GM23248 (cell line): Measurements from ENCODE around the gene FAM13C. TPM values are rescaled to one million over a fixed set of nuclear protein-coding genes. Genes with fewer than 3 reads are reported as not detected.

ENCODE experiments used
- DNase-seq: peaks from one replicate; pipeline ENCODE4 v3.0.0-alpha.2; 2015
- H2AFZ ChIP-seq: fragments of 200-600 bp; sonication (generic); 2 replicates; pipeline ENCODE4 v1.6.1; 2016; ENCODE audit warnings: antibody characterized with exemption
- H3F3A ChIP-seq: fragments of 200-600 bp; sonication (generic); 2 replicates; pipeline ENCODE4 v1.6.1; 2016; ENCODE audit warnings: mild to moderate bottlenecking, antibody characterized with exemption, mixed run types; ENCODE audit not compliant: insufficient read depth
- H3K27ac ChIP-seq: fragments of 200-600 bp; sonication (generic); 2 replicates; pipeline ENCODE4 v1.5.1; 2016; ENCODE audit warnings: mild to moderate bottlenecking
- H3K27me3 ChIP-seq: fragments of 200-600 bp; sonication (generic); replicated peaks from 2 replicates; pipeline ENCODE4 v1.6.1; 2016; ENCODE audit warnings: mild to moderate bottlenecking; ENCODE audit not compliant: insufficient read depth
- H3K36me3 ChIP-seq: fragments of 200-600 bp; sonication (generic); 2 replicates; pipeline ENCODE4 v1.6.1; 2016; ENCODE audit warnings: low read depth, mild to moderate bottlenecking
- H3K4me1 ChIP-seq: fragments of 200-600 bp; sonication (generic); 2 replicates; pipeline ENCODE4 v1.6.1; 2016; ENCODE audit warnings: mild to moderate bottlenecking; ENCODE audit not compliant: insufficient read depth
- H3K4me2 ChIP-seq: fragments of 200-600 bp; sonication (generic); one replicate; pipeline ENCODE4 v1.6.1; 2016; ENCODE audit warnings: mild to moderate bottlenecking; ENCODE audit not compliant: unreplicated experiment
- H3K4me3 ChIP-seq: fragments of 200-600 bp; sonication (generic); 2 replicates; pipeline ENCODE4 v1.5.1; 2016; ENCODE audit warnings: mild to moderate bottlenecking
- H3K79me2 ChIP-seq: fragments of 200-600 bp; sonication (generic); 2 replicates; pipeline ENCODE4 v1.6.1; 2016; ENCODE audit warnings: mild to moderate bottlenecking; ENCODE audit not compliant: insufficient read depth
- H3K9ac ChIP-seq: fragments of 200-600 bp; sonication (generic); 2 replicates; pipeline ENCODE4 v1.6.1; 2016; ENCODE audit warnings: mild to moderate bottlenecking
- H3K9me2 ChIP-seq: fragments of 200-600 bp; sonication (generic); 2 replicates; pipeline ENCODE4 v1.6.1; 2016; ENCODE audit warnings: mixed run types, mild to moderate bottlenecking, moderate library complexity; ENCODE audit not compliant: insufficient read depth
- H3K9me3 ChIP-seq: fragments of 200-600 bp; sonication (generic); one replicate; pipeline ENCODE4 v1.6.1; 2017; ENCODE audit warnings: low read depth
- H4K20me1 ChIP-seq: fragments of 200-600 bp; sonication (generic); 2 replicates; pipeline ENCODE4 v1.6.0; 2016; ENCODE audit not compliant: insufficient read depth
- EZH2 ChIP-seq: fragments of 200-600 bp; sonication (generic); IDR thresholded peaks from 2 replicates; pipeline ENCODE4 v1.6.1; 2018; ENCODE audit warnings: antibody characterized with exemption, mild to moderate bottlenecking; ENCODE audit not compliant: insufficient read depth, poor library complexity, severe bottlenecking
- EZH2phosphoT487 ChIP-seq: fragments of 200-600 bp; sonication (generic); IDR thresholded peaks from 2 replicates; pipeline ENCODE4 v1.6.1; 2018; ENCODE audit warnings: antibody characterized with exemption, moderate library complexity, mild to moderate bottlenecking, low read depth; ENCODE audit not compliant: insufficient read depth
- WGBS, 2 experiments: methylation state at CpG; one replicate each; pipeline ENCODE4 v1.1.6; 2015 to 2017; ENCODE audit warnings: low lambda C conversion rate in 2 of 2, low coverage in 1 of 2; ENCODE audit errors: missing lambda C conversion rate in 2 of 2; 5-methylcytosine and 5-hydroxymethylcytosine counted together
- in situ Hi-C: fragments of 300-500 bp; cut with MboI; formaldehyde crosslinking; loops from 2 replicates; pipeline ENCODE4 v1.15.0; 2020
- polyA plus RNA-seq: library from polyadenylated mRNA; unstranded; fragments of >200 nt; fragmentation: Nextera tagmentation; extraction: Ambion mirVana; gene quantifications from 2 replicates; pipeline ENCODE4 v1.2.1, GENCODE V29; 2016
- total RNA-seq: library from RNA; depleted of rRNA; stranded (reverse); fragments of >200 nt; shearing (Covaris generic); gene quantifications from 2 replicates; pipeline ENCODE4 v1.2.3, GENCODE V29; 2014

Gene FAM13C
- total and polyA plus RNA-seq, 2 experiments from 2014 or later: 0.54 to 0.56 TPM

GRCh38 chr10:59283456-59284091 is 78.8 kb downstream of the FAM13C start:
- Histone ChIP-seq H3K4me1 (no peaks in the 10 kb centered on the region), H2AFZ (no peak overlapping the region), H3K4me2 (no peak overlapping the region), H3K27ac (no peak overlapping the region), H4K20me1 (no peaks in the 10 kb centered on the region), H3F3A (no peaks in the 10 kb centered on the region), H3K9ac (no peak overlapping the region), H3K36me3 (no peaks in the 10 kb centered on the region), H3K27me3 (no peaks in the 10 kb centered on the region), H3K79me2 (no peaks in the 10 kb centered on the region), H3K9me3 (no peaks in the 10 kb centered on the region), H3K9me2 (no peaks in the 10 kb centered on the region), H3K4me3 (no peak overlapping the region)
- 48 to 51% methylated on average over 9 of the region's 9 CpGs for WGBS, 2 experiments
- TF ChIP-seq EZH2: no peak
- no peak for TF ChIP-seq EZH2phosphoT487
- in situ Hi-C loops: no loop called here
- no peak for DNase-seq

- H3K27ac ChIP-seq: no peak overlapping the region
- in situ Hi-C loops: no loop called here
- no peak overlapping the region for H3K9ac ChIP-seq
- no peaks in the 10 kb centered on the region for H3K4me1 ChIP-seq
- H3K27me3 ChIP-seq: no peaks in the 10 kb centered on the region
- no peaks in the 10 kb centered on the region for H3F3A ChIP-seq
- WGBS, 2 experiments: 0 to 6% methylated on average over 1 of the region's 1 CpG
- no peaks in the 10 kb centered on the region for H3K9me2 ChIP-seq
- TF ChIP-seq EZH2phosphoT487 (no peak), EZH2 (no peak)
- H3K9me3 ChIP-seq: no peaks in the 10 kb centered on the region
- H3K36me3 ChIP-seq: no peaks in the 10 kb centered on the region
- H3K79me2 ChIP-seq: no peaks in the 10 kb centered on the region
- no peak overlapping the region for H3K4me2 ChIP-seq
- no peak overlapping the region for H3K4me3 ChIP-seq
- H2AFZ ChIP-seq: no peak overlapping the region
- no peaks in the 10 kb centered on the region for H4K20me1 ChIP-seq
- no peak for DNase-seq
These were observed 80.5 kb downstream of the FAM13C start for GRCh38 chr10:59281861-59282260.

- no peaks in the 10 kb centered on the region for H3K9me2 ChIP-seq
- H3F3A ChIP-seq: no peaks in the 10 kb centered on the region
- H3K4me2 ChIP-seq: no peak overlapping the region
- H3K79me2 ChIP-seq: no peaks in the 10 kb centered on the region
- WGBS, 2 experiments: 35 to 44% methylated on average over 1 of the region's 1 CpG
- H3K27me3 ChIP-seq: no peaks in the 10 kb centered on the region
- no peak overlapping the region for H2AFZ ChIP-seq
- no peak for DNase-seq
- no peaks in the 10 kb centered on the region for H4K20me1 ChIP-seq
- H3K4me1 ChIP-seq: no peaks in the 10 kb centered on the region
- in situ Hi-C loops: no loop called here
- no peak overlapping the region for H3K4me3 ChIP-seq
- H3K9ac ChIP-seq: no peak overlapping the region
- H3K27ac ChIP-seq: no peak overlapping the region
- no peaks in the 10 kb centered on the region for H3K36me3 ChIP-seq
- no peak for TF ChIP-seq EZH2phosphoT487
- TF ChIP-seq EZH2: no peak
- no peaks in the 10 kb centered on the region for H3K9me3 ChIP-seq
These were observed 82.3 kb downstream of the FAM13C start for GRCh38 chr10:59279991-59280505.

DNA sequence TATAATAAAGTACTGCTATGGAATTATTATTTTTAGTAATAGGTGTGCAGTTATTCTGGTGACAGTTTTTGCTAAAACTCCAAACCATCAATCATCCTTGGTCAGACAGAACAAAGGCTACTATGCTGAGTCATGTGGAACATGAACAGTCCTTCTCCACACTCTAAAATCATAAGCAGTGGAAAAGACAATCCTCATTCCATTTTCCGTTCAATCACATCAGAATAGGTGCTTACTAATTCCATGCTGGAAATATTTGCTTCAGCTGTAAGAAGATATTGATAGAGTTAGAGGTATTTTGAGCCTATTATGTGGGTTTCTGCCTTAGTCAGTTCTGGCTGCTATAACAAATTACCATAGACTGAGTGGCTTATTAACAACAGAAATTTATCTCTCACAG is 82.9 kb downstream of the FAM13C start:
- in situ Hi-C loops: no loop called here

More for the DNA sequence above, 82.9 kb downstream of the FAM13C start:
- H3K9ac ChIP-seq: no peak overlapping the region
- no peaks in the 10 kb centered on the region for H3K27me3 ChIP-seq
- H2AFZ ChIP-seq: no peak overlapping the region
- WGBS, 2 experiments: 68 to 71% methylated on average over 1 of the region's 1 CpG
- TF ChIP-seq EZH2 (no peak), EZH2phosphoT487 (no peak)
- H3K36me3 ChIP-seq: no peaks in the 10 kb centered on the region
- H3F3A ChIP-seq: no peaks in the 10 kb centered on the region
- no peaks in the 10 kb centered on the region for H3K79me2 ChIP-seq
- H3K4me1 ChIP-seq: no peaks in the 10 kb centered on the region
- H4K20me1 ChIP-seq: no peaks in the 10 kb centered on the region
- no peaks in the 10 kb centered on the region for H3K9me3 ChIP-seq
- H3K4me3 ChIP-seq: no peak overlapping the region
- no peak overlapping the region for H3K4me2 ChIP-seq
- H3K27ac ChIP-seq: no peak overlapping the region
- no peaks in the 10 kb centered on the region for H3K9me2 ChIP-seq
- no peak for DNase-seq
